Type B pancreatic cell (in vitro differentiated cells): ENCODE data around the gene GALR3. TPM values are rescaled to one million over a fixed set of nuclear protein-coding genes. Genes with fewer than 3 reads are reported as not detected.

ENCODE experiments used
- DNase-seq: peaks from one replicate; pipeline ENCODE4 v3.0.0; 2021; ENCODE audit warnings: mixed read lengths; ENCODE audit not compliant: unreplicated experiment; ENCODE audit errors: extremely low spot score
- H3K27ac Mint-ChIP-seq: 2 replicates; pipeline ENCODE4 v1.8.0; 2021; ENCODE audit warnings: mild to moderate bottlenecking, mixed read lengths
- H3K27me3 Mint-ChIP-seq: 2 replicates; pipeline ENCODE4 v1.8.0; 2021; ENCODE audit warnings: mixed read lengths
- H3K36me3 Mint-ChIP-seq: 2 replicates; pipeline ENCODE4 v1.8.0; 2021; ENCODE audit warnings: mixed read lengths
- H3K4me1 Mint-ChIP-seq: one replicate; pipeline ENCODE4 v1.8.0; 2021; ENCODE audit warnings: mixed read lengths; ENCODE audit not compliant: unreplicated experiment
- H3K4me3 Mint-ChIP-seq: 2 replicates; pipeline ENCODE4 v1.8.0; 2021; ENCODE audit warnings: mild to moderate bottlenecking, mixed read lengths
- H3K9me3 Mint-ChIP-seq: 2 replicates; pipeline ENCODE4 v1.8.0; 2021; ENCODE audit warnings: mixed read lengths
- CTCF ChIP-seq: fragments of 200-600 bp; sonication (generic); conservative IDR thresholded peaks from 2 replicates; pipeline ENCODE4 v1.5.0; 2021; ENCODE audit warnings: antibody characterized with exemption, mild to moderate bottlenecking
- total RNA-seq: library from RNA; stranded (reverse); gene quantifications from 2 replicates; pipeline ENCODE4 v1.2.1, GENCODE V29; 2021; ENCODE audit warnings: low replicate concordance

The GALR3 gene
- total RNA-seq, 1 donor from 2014 or later: 0.34 TPM

DNA sequence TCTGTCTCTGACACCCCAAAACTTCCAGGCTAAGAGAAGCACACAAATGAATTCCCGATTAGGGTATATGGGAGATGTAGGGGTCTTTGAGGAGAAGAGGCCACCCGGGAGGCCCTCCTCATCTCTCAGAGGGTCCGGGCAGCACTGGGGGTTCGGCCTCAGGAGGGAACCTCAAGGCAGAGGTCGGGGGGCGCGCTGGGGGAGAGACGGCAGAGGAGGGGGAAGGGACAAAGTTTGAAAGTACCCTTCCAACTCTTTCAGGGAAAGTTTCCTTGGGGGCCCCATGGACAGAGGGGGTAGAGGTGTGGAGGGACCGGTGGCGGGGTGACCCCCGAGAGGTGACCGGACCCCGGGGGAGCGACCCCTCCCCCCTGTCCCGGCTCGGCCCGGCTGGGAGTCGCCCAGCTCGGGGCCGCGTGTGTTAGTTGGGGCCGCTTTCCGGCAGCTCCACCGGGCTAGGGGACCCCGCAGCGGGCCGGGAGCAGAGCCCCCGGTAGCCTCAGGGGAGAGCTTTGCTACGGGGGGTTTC, 18.8 kb upstream of the GALR3 start:
- H3K27me3 Mint-ChIP-seq: peaks cover 3% of the 10 kb centered on the region
- peak overlapping the region; percentile 89 for H3K4me3 Mint-ChIP-seq
- TF ChIP-seq CTCF: no peak
- H3K27ac Mint-ChIP-seq: peak overlapping the region; percentile 86
- H3K4me1 Mint-ChIP-seq: peaks cover 32% of the 10 kb centered on the region
- no peaks in the 10 kb centered on the region for H3K9me3 Mint-ChIP-seq
- H3K36me3 Mint-ChIP-seq: no peaks in the 10 kb centered on the region
- no peak for DNase-seq

- peak; percentile 93 for DNase-seq
- H3K27ac Mint-ChIP-seq: peak overlapping the region; percentile 76
Observed at GRCh38 chr22:37804881-37805809, 18.0 kb upstream of the GALR3 start.

GRCh38 chr22:37805810-37806277, 17.3 kb upstream of the GALR3 start:
- TF ChIP-seq CTCF: no peak
- no peak for DNase-seq
- H3K27ac Mint-ChIP-seq: peak overlapping the region; percentile 76
- no peaks in the 10 kb centered on the region for H3K27me3 Mint-ChIP-seq
- H3K36me3 Mint-ChIP-seq: no peaks in the 10 kb centered on the region
- H3K4me3 Mint-ChIP-seq: peak overlapping the region; percentile 88
- no peaks in the 10 kb centered on the region for H3K9me3 Mint-ChIP-seq
- peaks cover 29% of the 10 kb centered on the region for H3K4me1 Mint-ChIP-seq

More at GRCh38 chr22:37804881-37805809, 18.0 kb upstream of the GALR3 start:
- no peaks in the 10 kb centered on the region for H3K36me3 Mint-ChIP-seq
- peak overlapping the region; percentile 88 for H3K4me3 Mint-ChIP-seq
- peaks cover 3% of the 10 kb centered on the region for H3K27me3 Mint-ChIP-seq
- TF ChIP-seq CTCF: no peak
- peaks cover 32% of the 10 kb centered on the region for H3K4me1 Mint-ChIP-seq
- H3K9me3 Mint-ChIP-seq: no peaks in the 10 kb centered on the region

DNA sequence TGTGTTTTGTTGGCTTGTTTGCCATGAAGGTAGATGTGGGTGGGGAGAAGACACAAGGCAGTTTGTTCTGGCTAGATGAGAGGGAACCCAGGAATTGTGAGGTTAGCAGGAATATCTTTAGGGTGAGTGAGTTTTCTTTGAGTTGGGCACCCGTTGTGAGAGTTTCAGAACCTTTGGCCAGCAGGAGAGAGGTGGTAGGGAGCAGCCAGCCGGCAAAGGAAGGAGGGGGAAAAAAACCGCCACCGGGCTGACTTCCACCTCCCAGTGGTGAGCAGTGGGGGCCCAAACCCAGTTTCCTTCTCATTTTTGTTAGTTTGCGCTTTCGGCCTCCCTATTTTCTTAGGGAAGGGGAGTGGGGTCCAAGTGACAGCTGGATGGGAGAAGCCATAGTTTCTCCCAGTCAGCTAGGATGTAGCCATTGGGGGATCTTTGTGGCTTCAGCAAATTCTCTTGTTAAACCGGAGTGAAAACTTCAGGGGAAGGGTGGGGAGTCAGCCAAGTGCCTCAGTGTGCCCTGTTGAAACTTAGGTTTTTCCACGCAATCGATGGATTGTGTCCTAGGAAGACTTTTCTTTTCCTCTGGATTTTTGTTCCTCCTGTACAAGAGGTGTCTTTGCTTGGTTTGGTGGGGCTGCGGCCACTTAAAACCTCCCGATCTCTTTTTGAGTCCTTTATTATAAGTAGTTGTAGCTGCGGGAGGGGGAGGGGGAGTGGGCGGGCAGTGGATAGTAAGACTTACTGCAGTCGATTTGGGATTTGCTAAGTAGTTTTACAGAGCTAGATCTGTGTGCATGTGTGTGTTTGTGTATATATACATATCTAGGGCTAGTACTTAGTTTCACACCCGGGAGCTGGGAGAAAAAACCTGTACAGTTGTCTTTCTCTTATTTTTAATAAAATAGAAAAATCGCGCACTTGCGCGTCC, 16.5 kb upstream of the GALR3 start:
- Mint-ChIP-seq H3K9me3 (no peaks in the 10 kb centered on the region), H3K36me3 (no peaks in the 10 kb centered on the region), H3K4me1 (peaks cover 29% of the 10 kb centered on the region), H3K27me3 (no peaks in the 10 kb centered on the region), H3K4me3 (peak overlapping the region; percentile 88), H3K27ac (peak overlapping the region; percentile 76)
- DNase-seq: no peak
- no peak for TF ChIP-seq CTCF
